ENCODE data around the gene DIP2A. TPM values are rescaled to one million over a fixed set of nuclear protein-coding genes. Genes with fewer than 3 reads are reported as not detected.

The DIP2A gene
- polyA plus RNA-seq, 1 donor (not counting 4 experiments of a cell fraction or from before 2014, with no cell fraction given): 41.6 TPM

- Histone ChIP-seq H3K36me3 (ENCODE audit: control insufficient read depth in 2 of 2, extremely low read depth in 1 of 2, insufficient read depth in 2 of 2, low read length in 2 of 2) (no peaks in the 10 kb centered on the region), H3K27ac (ENCODE audit: control insufficient read depth, insufficient read depth, low read length) (no peak overlapping the region), H3K4me1 (ENCODE audit: control insufficient read depth, extremely low read depth, insufficient read depth, low read length) (no peaks in the 10 kb centered on the region), H3K79me2 (ENCODE audit: control insufficient read depth, insufficient read depth, low read length) (no peaks in the 10 kb centered on the region), H4K20me1 (ENCODE audit: control insufficient read depth, extremely low read depth, insufficient read depth, low read length) (no peaks in the 10 kb centered on the region), H3K27me3 (ENCODE audit: control insufficient read depth, extremely low read depth, insufficient read depth, low read length) (peaks cover 18% of the 10 kb centered on the region), H3K4me3 (ENCODE audit: control insufficient read depth in 2 of 3, extremely low read depth in 1 of 3, insufficient read depth in 2 of 3, low read depth in 1 of 3, low read length in 3 of 3) (no peak overlapping the region), H3K9me1 (ENCODE audit: control insufficient read depth, extremely low read depth, insufficient read depth, low read length) (no peaks in the 10 kb centered on the region), H3K9ac (ENCODE audit: control insufficient read depth, extremely low read depth, insufficient read depth, low read length) (no peak overlapping the region), H2AFZ (ENCODE audit: control insufficient read depth, low read length) (no peak overlapping the region), H3K4me2 (ENCODE audit: control insufficient read depth, extremely low read depth, insufficient read depth, low read depth, low read length) (no peak overlapping the region), H3K9me3 (ENCODE audit: control insufficient read depth, low read depth, low read length) (no peaks in the 10 kb centered on the region)
- dilution Hi-C loops (cut with MboI; ENCODE audit: extremely low pct_ligation_motif_present, low sequenced_read_pairs): no loop called here
- no peak for DNase-seq (ENCODE audit: low read depth, low spot score)
- FAIRE-seq: no peak
- TF ChIP-seq CTCF (optimal IDR thresholded peaks at IDR 0.05 in 1 of 3, IDR thresholded peaks at IDR 0.05 in 1 of 3, conservative IDR thresholded peaks at IDR 0.05 in 1 of 3; ENCODE audit: extremely low read depth in 1 of 3, insufficient read depth in 2 of 3, low read length in 3 of 3) (no peak), EZH2 (IDR thresholded peaks at IDR 0.05; ENCODE audit: low read length) (no peak)
Observed at GRCh38 chr21:46607636-46608035, 148.9 kb downstream of the DIP2A start.

GRCh38 chr21:46608672-46609111 lies 150.0 kb downstream of the DIP2A start:
- no peak overlapping the region for H3K9ac ChIP-seq (ENCODE audit: control insufficient read depth, extremely low read depth, insufficient read depth, low read length)
- no peaks in the 10 kb centered on the region for H3K4me1 ChIP-seq (ENCODE audit: control insufficient read depth, extremely low read depth, insufficient read depth, low read length)
- FAIRE-seq (no peak), DNase-seq (ENCODE audit: low read depth, low spot score) (no peak)
- TF ChIP-seq CTCF (optimal IDR thresholded peaks at IDR 0.05 in 1 of 3, IDR thresholded peaks at IDR 0.05 in 1 of 3, conservative IDR thresholded peaks at IDR 0.05 in 1 of 3; ENCODE audit: extremely low read depth in 1 of 3, insufficient read depth in 2 of 3, low read length in 3 of 3) (no peak), EZH2 (IDR thresholded peaks at IDR 0.05; ENCODE audit: low read length) (no peak)
- H4K20me1 ChIP-seq (ENCODE audit: control insufficient read depth, extremely low read depth, insufficient read depth, low read length): no peaks in the 10 kb centered on the region
- no peaks in the 10 kb centered on the region for H3K36me3 ChIP-seq (ENCODE audit: control insufficient read depth in 2 of 2, extremely low read depth in 1 of 2, insufficient read depth in 2 of 2, low read length in 2 of 2)
- no peak overlapping the region for H3K27ac ChIP-seq (ENCODE audit: control insufficient read depth, insufficient read depth, low read length)
- no peaks in the 10 kb centered on the region for H3K9me1 ChIP-seq (ENCODE audit: control insufficient read depth, extremely low read depth, insufficient read depth, low read length)
- dilution Hi-C loops (cut with MboI; ENCODE audit: extremely low pct_ligation_motif_present, low sequenced_read_pairs): no loop called here
- no peaks in the 10 kb centered on the region for H3K9me3 ChIP-seq (ENCODE audit: control insufficient read depth, low read depth, low read length)
- no peak overlapping the region for H2AFZ ChIP-seq (ENCODE audit: control insufficient read depth, low read length)
- no peak overlapping the region for H3K4me2 ChIP-seq (ENCODE audit: control insufficient read depth, extremely low read depth, insufficient read depth, low read depth, low read length)
- no peak overlapping the region for H3K4me3 ChIP-seq (ENCODE audit: control insufficient read depth in 2 of 3, extremely low read depth in 1 of 3, insufficient read depth in 2 of 3, low read depth in 1 of 3, low read length in 3 of 3)
- H3K79me2 ChIP-seq (ENCODE audit: control insufficient read depth, insufficient read depth, low read length): no peaks in the 10 kb centered on the region
- peaks cover 16% of the 10 kb centered on the region for H3K27me3 ChIP-seq (ENCODE audit: control insufficient read depth, extremely low read depth, insufficient read depth, low read length)

Measured in keratinocyte (primary cell).